ENCODE data around the gene SPDYE4.

SPDYE4 gene

DNA sequence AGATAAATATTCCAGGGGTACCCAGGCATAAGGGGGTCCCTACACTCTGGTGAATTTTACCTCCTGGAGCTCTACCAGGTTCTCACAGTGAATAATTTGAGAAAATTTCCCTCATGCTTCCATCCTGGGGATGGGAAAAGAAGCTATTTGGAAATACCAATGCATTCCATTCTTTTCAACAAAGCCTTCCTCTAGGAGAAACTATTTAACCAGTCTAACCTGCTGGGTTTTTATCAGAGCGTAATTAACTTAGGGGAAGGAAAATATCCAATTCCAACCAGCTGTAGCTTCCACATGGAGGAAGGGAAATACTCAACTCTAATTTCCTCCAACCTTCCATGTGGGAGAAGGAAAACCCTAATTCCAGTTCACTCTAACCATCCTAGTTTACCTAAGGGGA, 23.8 kb upstream of the SPDYE4 start:
- no peak for DNase-seq

GRCh38 chr17:8781776-8782175, 23.4 kb upstream of the SPDYE4 start:
- no peak for DNase-seq

DNA sequence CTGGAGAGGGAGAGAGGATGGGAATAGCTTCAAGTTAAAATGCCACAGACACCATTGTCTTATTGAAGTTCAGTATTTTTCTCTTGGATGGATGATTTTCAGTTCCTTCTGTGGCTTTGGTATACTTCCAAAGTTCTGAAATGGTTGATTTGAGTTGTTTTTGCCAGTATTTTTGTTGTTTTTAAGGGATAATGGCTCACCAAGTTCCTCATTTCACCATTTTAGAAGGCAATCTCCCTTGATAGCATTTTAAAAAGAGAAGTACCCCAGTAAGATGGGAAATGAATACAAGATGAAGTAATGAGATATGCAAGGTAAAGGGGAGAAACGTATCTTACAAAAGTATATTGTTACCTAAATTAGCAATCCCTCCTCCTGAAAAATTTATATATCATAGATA, 18.5 kb upstream of the SPDYE4 start:
- no peak for DNase-seq

DNA sequence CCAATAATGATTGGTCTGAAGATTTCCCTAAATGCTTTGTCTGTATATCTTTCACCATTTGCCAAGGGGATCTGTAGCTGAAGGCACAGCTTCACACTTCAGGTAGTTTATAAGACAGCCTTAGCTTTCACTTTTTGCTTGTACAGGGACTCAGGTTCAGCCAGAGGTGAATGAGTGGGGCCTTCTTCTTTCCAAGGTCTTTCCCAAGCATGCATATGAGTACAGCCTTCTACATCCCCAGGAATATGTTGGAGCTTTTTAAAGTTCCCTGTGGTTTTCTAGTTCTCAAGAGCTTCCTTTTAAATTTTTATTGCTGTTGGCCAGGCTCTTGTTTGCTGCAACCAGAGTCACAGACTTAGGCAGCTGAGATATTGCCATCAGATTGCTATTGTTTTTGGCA, 17.9 kb upstream of the SPDYE4 start:
- DNase-seq = no peak

- DNase-seq = no peak
These were observed 8.4 kb upstream of the SPDYE4 start for GRCh38 chr17:8766731-8767130.

- DNase-seq = no peak
These were observed 3.7 kb upstream of the SPDYE4 start for GRCh38 chr17:8762012-8762411.

DNA sequence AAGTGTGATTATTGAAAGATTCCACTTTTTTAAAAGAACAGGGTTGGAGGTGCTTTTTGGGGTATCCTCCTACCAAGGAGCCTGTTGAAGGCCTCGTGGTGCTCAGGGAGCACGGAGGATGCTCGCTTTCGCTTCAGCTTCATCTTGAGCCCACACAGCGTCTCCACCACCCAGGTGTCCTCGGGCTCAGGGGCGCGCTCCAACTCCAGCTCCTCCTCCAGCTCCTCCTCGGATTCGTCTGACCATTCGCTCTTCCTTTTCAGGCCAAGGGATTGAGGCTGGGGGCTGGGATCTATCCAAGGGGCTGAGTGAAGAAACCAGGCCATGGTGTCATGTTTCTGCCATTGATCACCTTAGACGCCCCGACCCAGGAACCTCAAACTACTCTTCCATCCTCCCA, 1.2 kb downstream of the SPDYE4 start:
- no peak for DNase-seq

- DNase-seq = no peak
These were observed 2.6 kb downstream of the SPDYE4 start for GRCh38 chr17:8755590-8756255.

DNA sequence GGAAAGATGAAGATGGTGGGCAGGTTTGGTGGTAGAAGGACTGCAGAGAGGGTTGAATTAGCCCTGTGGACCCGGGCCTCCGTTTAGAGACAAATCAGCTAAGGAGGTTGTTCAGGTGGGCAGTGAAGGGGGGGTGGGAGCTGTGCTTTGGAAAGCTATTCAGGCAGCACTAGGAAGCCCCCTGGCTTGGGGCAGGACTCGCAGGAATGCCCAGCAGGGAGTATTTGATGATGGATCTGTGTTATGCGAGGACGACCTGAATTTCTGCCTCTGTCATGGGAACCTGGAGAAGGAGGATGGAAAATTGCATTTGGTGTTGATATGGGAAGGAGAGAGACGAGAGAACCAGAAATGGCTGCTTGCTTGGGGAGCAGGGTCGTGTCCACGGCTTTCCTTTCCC, 3.5 kb downstream of the SPDYE4 start:
- no peak for DNase-seq

DNA sequence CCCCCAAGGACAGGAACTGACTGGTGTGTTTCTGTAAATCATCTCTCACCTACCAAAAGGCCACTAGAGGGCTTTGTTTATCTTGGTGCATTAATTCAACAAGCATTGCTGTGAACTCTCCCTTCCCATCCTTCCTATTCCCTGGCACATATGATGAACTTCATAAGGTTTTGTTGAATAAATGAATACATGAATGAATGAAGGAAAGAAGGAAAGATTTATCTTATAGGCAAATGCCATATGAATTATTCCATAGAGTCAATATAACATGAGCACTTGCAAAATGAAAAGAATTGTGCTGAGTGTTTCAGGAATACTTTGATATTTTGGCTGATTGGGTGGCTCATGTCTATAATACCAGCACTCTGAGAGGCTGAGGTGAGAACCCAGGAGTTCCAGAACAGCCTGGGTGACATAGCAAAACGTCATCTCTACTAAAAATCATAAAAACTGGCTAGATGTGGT, 4.3 kb downstream of the SPDYE4 start:
- no peak for DNase-seq

DNA sequence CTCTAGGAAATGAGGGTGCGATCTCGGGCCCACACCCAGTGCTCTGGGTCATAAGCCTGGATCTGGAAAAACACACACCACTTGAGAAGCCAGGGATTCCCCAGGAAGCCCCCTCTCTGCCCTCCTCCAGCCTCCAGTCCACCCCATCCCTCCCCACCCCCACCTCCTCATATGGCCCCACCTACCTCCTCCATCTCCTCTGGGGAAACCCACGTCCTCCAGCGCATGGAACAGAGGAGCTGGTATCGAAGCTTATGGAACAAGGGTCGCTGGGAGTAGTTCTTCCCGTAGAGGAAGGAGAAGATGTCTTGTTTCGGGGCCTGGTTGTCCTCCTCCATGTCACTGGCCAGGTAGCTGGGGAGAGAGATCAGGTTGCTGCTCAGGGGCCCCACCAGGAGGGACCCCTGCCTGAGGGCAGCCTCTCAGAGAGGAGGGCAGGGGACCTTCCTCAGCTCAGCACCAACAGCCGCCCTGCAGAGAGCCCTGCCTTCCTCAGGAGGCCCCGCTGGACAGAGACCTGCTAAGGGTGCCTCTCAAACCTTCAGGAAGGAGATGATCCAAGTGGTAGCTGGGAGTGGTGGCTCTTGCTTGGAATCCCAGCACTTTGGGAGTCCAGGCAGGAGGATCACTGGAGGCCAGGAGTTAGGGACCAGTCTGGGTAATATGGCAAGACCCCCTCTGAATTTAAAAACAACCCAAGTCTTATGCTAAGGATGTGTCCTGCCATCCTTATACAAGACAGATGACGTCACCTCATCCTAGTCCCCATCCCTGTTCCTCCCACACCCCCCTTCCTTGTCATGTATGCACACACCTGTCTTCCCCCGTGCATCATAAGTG, 5.0 kb downstream of the SPDYE4 start:
- DNase-seq = no peak

- no peak for DNase-seq
These were observed 8.7 kb downstream of the SPDYE4 start for GRCh38 chr17:8749616-8750015.

- no peak for DNase-seq
These were observed 10.6 kb downstream of the SPDYE4 start for GRCh38 chr17:8747742-8748141.

- DNase-seq = no peak
These were observed 11.7 kb downstream of the SPDYE4 start for GRCh38 chr17:8746501-8747236.

GRCh38 chr17:8745586-8746500, 12.5 kb downstream of the SPDYE4 start:
- DNase-seq = peak; percentile 80

- no peak for DNase-seq
These were observed 14.1 kb downstream of the SPDYE4 start for GRCh38 chr17:8744086-8744785.

- DNase-seq = no peak
These were observed 15.5 kb downstream of the SPDYE4 start for GRCh38 chr17:8742819-8743218.

DNA sequence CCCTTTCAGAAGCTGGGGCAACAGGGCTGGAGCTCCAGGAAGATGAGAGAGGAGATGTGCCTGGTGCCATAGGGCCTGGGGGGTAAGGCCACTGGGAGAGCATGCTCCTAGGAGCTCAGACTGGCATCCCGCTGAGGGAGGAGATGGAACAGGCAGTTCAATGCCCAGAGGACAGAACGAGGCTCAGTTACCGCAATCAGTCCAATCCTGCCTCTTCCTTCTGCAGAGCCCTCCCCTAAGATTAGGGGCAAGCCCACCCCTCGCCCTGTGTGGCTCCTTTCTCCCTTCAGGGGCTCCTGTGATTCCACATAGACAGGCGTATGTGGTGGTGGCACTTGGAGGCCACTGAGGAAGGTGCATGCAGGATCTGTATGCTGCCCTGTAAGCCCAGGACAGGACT, 16.1 kb downstream of the SPDYE4 start:
- no peak for DNase-seq

DNA sequence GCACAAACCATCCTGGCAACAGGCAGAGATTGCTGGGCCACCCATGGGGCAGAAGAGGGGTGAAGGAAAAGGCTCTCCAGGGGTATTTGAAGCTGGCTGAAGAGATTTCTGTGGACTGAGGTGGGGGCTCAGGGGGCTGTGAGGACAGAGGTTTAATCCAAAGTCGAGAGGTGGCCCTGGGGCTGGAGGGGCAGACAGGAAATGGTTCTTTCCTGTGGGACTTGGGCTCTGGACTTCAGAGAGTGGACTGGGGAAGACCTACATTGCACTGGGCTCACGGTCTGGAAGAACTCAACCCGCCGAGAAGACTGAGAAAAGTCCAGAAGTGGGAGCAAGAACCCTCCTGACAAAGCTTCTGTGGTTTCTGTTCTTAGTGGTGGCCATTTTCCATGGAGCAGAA, 16.6 kb downstream of the SPDYE4 start:
- DNase-seq = no peak

GRCh38 chr17:8741366-8741765, 17.0 kb downstream of the SPDYE4 start:
- no peak for DNase-seq

DNA sequence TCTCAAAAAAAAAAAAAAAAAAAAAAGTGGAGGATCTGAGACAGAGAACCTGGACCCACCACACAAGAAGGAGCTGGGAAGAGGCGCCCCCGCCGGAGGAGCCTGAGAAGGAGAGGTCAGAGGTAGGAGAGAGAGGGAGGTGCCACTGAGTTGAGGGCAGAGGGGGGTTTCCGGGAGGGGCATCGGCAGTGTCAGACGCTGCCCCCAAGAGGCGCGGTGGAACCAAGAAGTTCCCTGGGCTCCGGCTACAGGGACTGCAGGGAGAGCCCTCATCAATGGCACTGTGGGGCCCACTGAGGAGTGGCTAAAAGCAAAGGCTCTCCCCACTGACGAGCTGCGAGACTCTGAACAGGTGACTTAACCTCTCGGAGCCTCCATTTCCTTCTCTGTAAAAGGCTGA, 17.9 kb downstream of the SPDYE4 start:
- peak; percentile 64 for DNase-seq

DNA sequence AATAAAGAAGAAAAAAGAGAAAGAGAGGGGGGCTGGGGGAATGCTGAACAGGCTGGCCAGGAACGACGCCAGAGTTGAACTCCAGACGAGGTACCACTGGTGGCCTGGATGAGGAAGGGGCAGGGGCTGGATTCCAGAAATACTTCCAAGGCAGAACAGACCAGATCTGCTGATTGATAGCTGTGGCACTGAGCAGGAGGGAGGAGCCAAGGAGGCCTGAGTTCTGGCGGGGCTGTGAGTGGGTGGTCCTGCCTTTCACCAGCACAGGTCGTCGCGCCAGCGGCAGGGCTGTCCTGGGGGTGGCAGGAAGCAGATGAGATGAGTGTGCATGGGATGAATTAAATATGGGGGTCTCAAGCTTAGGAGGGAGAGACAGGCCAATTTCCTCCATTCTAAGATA, 19.2 kb downstream of the SPDYE4 start:
- DNase-seq = no peak
